CD4-positive, alpha-beta T cell treated with Interferon gamma for 1 hour (primary cell): ENCODE measurements around the gene SPPL2C.

Source experiments
- DNase-seq: peaks from one replicate; pipeline ENCODE4 v3.0.0-alpha.2; 2020

Gene SPPL2C

DNA sequence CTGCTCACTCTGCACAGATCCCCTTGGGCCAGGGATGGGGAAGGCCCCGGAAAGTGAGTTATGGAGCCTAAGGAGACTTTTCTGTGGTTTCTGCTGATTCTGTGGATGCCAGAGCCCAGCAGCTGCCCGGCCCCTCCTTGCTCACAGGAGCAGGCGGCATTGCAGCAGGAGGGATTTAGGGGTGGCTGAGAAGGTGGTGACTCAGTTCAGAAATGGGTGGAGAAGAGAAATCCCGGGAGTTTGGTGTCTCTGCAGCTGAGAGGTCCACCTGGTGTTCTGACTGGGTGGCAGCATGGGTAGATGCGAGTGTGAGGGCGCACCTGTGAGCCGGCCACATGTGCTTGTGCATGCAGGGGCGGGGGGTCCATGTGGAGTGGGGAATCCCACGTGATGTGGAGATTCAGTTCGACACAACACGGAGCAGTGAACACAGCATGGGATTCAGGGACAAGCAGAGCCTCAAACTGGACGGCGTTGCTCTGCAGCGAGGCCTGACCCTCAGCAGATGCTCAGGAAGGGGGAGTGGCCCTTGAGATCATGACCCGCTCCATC, 16.0 kb upstream of the SPPL2C start:
- no peak for DNase-seq

DNA sequence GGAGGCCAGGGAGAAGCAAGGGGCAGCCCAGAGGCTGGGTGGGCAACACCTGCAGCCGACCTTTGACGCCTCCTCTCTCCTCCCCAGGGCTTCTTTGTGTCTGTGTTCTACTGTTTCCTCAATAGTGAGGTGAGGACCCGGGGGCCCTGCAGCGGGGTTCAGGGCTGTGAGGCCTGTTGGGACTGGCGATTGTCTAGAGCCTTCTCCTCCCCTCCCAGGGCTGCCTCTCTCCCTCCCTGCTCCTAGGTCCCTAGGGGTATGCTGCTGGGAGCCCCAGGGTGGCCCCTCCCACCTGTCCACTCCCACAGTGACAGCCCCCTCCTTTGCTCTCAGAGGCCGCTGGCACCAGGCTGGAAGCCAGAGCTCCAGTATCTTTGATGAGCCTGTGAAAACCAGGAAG, 10.8 kb upstream of the SPPL2C start:
- no peak for DNase-seq

DNA sequence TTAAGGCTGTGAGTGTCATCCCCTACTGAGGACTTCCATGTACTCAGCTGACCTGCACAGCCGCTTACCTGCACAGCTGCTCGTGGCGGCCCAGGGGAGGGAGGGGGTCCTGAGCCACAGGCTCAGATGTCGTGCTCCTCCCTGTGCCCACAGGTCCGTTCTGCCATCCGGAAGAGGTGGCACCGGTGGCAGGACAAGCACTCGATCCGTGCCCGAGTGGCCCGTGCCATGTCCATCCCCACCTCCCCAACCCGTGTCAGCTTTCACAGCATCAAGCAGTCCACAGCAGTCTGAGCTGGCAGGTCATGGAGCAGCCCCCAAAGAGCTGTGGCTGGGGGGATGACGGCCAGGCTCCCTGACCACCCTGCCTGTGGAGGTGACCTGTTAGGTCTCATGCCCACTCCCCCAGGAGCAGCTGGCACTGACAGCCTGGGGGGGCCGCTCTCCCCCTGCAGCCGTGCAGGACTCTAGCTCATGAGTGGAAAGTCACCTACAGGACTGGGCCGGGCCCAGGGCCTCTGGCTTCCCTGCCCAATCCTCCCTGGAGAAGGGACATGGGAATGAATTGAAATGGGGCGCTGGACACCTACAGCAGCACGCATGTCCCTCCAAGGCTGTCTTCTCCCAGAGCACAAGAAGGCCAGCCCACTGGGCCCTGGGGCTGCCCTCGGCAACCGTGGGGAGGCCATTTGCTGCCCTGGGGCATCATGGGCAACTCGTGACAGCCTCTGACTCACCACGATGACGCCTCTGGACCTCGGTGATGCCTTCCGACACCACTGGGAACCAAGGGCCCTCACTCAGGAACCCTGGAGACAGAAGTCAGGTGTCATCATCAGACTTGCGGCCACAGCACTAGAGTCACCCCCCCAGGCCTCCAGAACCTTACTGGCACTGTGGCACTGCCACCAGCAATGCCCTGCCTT, 9.9 kb upstream of the SPPL2C start:
- DNase-seq: no peak

DNA sequence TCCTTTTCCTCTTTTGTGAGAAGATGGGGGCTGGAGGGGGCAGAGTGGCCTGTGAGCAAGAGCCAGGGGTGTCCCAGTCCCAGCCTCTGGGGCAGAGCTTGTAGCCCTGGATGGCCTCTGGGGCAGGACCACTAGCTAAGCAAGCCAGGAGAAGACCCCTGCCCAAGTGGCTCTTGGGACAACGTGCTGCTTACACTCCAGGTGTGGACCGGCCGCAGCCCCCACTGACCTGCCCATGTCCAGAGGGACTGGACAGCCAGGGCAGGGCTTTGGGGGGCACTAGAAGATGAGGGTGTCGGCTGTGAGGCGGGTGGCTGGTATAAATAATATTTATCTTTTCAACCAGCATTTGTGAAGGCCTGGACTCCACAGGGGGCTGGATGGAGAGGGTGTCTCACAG, 9.2 kb upstream of the SPPL2C start:
- DNase-seq: no peak

GRCh38 chr17:45836047-45837044, 8.3 kb upstream of the SPPL2C start:
- DNase-seq: no peak

GRCh38 chr17:45837187-45837586, 7.5 kb upstream of the SPPL2C start:
- DNase-seq: no peak

- no peak for DNase-seq
Measured at GRCh38 chr17:45837603-45838002, 7.1 kb upstream of the SPPL2C start.

DNA sequence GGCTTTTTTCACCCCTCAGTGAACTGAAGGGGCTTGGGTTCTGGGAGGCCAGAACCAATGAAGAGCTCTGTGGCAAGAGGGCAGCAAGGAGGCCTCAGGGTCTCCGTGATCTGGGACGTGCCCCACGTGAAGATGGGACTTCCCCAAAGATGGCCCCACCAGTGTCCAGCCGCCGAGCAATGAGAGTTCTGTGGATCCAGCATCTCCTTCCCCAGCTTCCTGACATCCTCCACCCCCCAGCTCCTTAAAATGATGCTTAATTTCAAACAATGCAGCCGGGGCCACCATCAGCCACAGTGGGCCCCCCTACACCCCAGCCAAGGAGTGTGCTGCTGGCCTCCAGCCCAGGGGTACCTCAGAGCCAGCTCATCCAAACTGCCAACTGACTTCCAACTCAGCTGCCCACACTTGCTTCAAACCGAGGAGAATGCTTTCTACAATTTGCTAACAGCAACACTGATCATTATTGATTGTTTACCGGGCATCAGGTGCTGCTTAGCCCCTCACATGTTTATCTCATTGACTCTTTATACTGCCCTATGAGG, 5.9 kb upstream of the SPPL2C start:
- no peak for DNase-seq

DNA sequence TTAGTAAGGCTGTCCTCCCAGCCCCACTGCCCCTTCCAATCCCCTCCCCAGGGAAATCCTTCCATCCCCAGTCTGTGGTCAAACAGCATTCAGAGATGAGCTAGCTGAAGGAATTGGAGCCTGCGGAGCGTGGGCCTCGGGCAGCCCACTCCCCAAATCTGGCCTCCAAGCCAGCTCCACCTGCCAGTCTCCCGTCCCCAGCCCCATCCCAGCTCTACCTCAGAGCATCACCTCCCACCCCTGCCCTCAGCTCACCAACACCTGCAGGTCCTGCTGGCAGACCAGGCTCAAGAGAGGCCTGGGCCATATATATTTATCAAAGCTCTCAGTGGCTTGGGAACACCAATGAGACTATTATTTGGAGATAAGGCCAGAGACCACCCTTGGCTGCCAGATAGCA, 5.2 kb upstream of the SPPL2C start:
- no peak for DNase-seq

DNA sequence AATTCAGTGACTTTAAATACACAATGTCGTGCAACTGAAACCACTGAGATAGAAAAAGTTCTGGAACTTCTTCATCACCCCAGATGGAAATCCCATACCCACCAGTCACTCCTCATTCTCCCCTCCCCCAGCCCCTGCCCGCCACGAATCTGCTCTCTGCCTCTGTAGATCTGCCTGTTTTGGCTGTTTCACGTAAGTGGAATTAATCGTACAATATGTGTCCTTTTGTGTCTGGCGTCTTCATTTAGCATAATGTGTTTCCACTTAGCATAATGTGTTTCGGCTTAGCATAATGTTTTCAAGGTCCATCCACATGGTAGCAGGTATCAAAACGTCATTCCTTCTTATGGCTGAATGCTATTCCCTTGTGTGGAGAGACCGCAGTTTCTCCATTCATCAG, 3.5 kb upstream of the SPPL2C start:
- no peak for DNase-seq

- DNase-seq: no peak
Measured at GRCh38 chr17:45841883-45842525, 2.7 kb upstream of the SPPL2C start.

- DNase-seq: no peak
Measured at GRCh38 chr17:45843722-45844121, 959 bp upstream of the SPPL2C start.

GRCh38 chr17:45845376-45846185, 900 bp downstream of the SPPL2C start:
- no peak for DNase-seq

- no peak for DNase-seq
Measured at GRCh38 chr17:45846223-45846622, 1.5 kb downstream of the SPPL2C start.

DNA sequence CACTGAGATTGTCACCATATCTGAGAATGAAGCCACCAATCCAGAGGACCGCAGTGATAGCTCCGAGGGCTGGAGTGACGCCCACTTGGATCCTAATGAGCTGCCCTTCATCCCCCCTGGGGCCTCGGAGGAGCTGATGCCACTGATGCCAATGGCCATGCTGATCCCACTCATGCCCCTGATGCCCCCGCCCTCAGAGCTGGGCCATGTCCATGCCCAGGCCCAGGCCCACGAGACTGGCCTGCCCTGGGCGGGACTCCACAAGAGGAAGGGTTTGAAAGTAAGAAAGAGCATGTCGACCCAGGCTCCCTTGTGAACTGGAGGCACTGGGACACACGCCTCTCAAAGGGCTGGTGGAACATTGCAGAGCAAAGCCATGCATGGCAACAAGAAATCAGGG, 2.0 kb downstream of the SPPL2C start:
- no peak for DNase-seq

DNA sequence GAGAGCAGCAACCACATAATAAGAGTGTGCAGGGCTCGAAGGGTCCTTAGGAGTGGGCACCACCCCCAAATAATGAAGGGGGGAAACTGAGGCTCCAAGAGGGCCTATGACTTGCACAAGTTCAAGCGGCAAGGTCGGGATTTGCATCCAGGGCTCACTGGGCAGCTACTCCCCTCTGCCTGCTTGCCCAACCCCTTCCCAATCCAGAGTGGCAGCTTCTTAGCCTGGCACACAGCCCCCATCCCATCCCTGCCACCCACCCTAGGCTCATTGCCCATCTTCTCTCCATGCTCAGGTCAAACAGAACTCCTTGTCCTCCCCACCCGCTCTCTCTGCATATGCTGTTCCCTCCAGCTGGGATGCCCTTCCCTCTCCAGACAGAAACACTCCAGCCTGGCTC, 2.4 kb downstream of the SPPL2C start:
- no peak for DNase-seq

GRCh38 chr17:45847747-45848146, 3.1 kb downstream of the SPPL2C start:
- DNase-seq: no peak

GRCh38 chr17:45848405-45848804, 3.7 kb downstream of the SPPL2C start:
- no peak for DNase-seq

- no peak for DNase-seq
Measured at GRCh38 chr17:45848868-45849535, 4.3 kb downstream of the SPPL2C start.

- DNase-seq: no peak
Measured at GRCh38 chr17:45849536-45849990, 4.9 kb downstream of the SPPL2C start.

GRCh38 chr17:45850011-45850410, 5.3 kb downstream of the SPPL2C start:
- no peak for DNase-seq
